IgD-negative memory B cell (primary cell): ENCODE data around the gene EPM2AIP1. TPM values are rescaled to one million over a fixed set of nuclear protein-coding genes. Genes with fewer than 3 reads are reported as not detected.
A peak's percentile ranks its signal among the peaks of the same experiment; 100 is the strongest.

Experiments
- H3K27ac Mint-ChIP-seq, 3 donors: one replicate each; pipeline ENCODE4 v1.8.0; 2020 to 2022; ENCODE audit warnings: mild to moderate bottlenecking in 3 of 3, mixed read lengths in 3 of 3, moderate library complexity in 1 of 3
- H3K27me3 Mint-ChIP-seq: one replicate; pipeline ENCODE4 v1.8.0; 2021; ENCODE audit warnings: mixed read lengths
- H3K36me3 Mint-ChIP-seq: one replicate; pipeline ENCODE4 v1.8.0; 2020; ENCODE audit warnings: mild to moderate bottlenecking, mixed read lengths
- H3K4me1 Mint-ChIP-seq, 3 donors: one replicate each; pipeline ENCODE4 v1.8.0; 2020 to 2022; ENCODE audit warnings: mixed read lengths in 3 of 3, mild to moderate bottlenecking in 1 of 3
- H3K4me3 Mint-ChIP-seq, 4 donors: one replicate each; pipeline ENCODE4 v1.8.0; 2020 to 2022; ENCODE audit warnings: mild to moderate bottlenecking in 4 of 4, mixed read lengths in 4 of 4, moderate library complexity in 3 of 4
- H3K9me3 Mint-ChIP-seq, 3 donors: one replicate each; pipeline ENCODE4 v1.8.0; 2020 to 2021; ENCODE audit warnings: mixed read lengths in 3 of 3, mild to moderate bottlenecking in 1 of 3
- polyA plus RNA-seq: library from polyadenylated mRNA; unstranded; fragments of 300-500 nt; fragmentation: Illumina TruSeq; gene quantifications from one replicate; pipeline ENCODE4 v1.2.3, GENCODE V29; 2021

The EPM2AIP1 gene
- polyA plus RNA-seq, 1 donor from 2014 or later = 4.1 TPM

DNA sequence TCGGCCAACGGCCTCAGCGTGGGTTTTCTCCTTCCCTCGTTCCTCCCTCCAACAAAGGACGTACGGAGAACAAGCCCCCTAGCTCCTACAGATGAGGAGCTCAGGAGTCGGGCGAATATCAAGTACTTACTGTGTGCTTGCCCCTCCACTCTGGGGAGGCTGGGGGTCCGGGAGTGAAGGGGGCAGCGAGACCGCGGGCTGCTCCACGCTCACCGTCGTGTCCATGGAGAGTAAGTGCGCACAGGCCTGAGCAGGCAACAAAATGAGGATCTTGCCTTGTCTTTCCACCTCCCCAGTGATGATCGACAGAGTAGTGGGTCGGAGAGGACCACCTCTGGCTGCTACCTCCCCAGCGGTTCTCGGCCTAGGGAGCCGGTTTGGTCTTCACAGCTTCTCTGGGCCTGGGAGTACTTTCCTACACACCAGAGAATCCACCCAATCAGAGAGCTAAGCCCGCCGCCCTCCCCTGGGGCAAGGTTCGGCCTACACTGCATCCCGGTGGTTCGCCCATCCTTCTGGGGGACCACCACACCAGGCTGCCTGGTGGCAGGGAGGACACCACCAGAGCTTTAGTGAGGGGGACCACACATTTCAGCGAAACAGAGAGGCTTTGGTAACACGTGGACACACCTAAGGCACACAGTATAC is 47.5 kb downstream of the EPM2AIP1 start:
- H3K27ac Mint-ChIP-seq = peak overlapping the region; percentile 33 to 90 (median 44)
- peak overlapping the region; percentile 86 to 96 (median 95) for H3K4me3 Mint-ChIP-seq
- H3K27me3 Mint-ChIP-seq = no peaks in the 10 kb centered on the region
- H3K9me3 Mint-ChIP-seq = peaks cover 2 to 5% (median 3%) of the 10 kb centered on the region in 3 donors
- peaks cover 12 to 31% (median 12%) of the 10 kb centered on the region in 3 donors for H3K4me1 Mint-ChIP-seq
- peaks cover 5% of the 10 kb centered on the region for H3K36me3 Mint-ChIP-seq

DNA sequence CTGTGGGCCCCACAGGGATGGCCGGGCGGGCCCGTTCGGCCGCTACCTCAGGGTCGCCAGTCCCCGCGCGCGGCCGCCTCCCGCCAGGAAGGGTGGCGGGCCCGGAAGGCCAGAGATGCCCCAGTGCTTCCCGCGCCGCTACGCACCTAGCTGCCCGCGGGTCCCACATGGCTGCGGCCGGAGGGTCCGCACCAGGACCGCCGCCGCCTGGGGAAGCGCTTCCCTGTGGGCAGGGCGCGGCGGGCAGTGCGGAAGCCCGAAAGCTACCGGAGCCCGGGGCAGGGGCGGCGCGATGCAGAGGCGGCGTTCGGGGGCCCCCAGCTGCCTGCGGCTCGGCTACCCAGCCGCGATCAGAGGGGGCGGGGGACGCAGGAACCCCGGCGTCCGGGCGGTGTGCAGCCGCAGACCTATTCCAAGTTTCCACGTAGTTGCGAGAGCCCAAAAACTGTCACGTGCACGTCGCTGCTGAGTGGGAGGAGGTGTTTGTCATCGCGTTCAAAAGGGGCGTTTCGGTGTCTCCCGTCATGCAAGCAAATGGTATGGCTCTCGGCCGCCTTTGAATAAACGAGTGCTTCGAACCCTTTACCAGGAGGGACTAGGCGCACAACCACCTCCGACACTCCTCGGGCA is 48.2 kb downstream of the EPM2AIP1 start, which contains the start of gene TRANK1:
Gene TRANK1, minus strand, starts transcription at position 414 of the 630 bp plus-strand sequence. Its CDS starts 245 bp downstream, at position 169.
- Mint-ChIP-seq H3K27me3 (no peaks in the 10 kb centered on the region), H3K9me3 (peaks cover 2 to 5% (median 3%) of the 10 kb centered on the region in 3 donors), H3K4me1 (peaks cover 12 to 34% (median 12%) of the 10 kb centered on the region in 3 donors), H3K36me3 (peaks cover 5% of the 10 kb centered on the region), H3K27ac (peak within 1 kb of the TSS; percentile 44 to 90 (median 86)), H3K4me3 (peak within 1 kb of the TSS; percentile 86 to 96 (median 95))

DNA sequence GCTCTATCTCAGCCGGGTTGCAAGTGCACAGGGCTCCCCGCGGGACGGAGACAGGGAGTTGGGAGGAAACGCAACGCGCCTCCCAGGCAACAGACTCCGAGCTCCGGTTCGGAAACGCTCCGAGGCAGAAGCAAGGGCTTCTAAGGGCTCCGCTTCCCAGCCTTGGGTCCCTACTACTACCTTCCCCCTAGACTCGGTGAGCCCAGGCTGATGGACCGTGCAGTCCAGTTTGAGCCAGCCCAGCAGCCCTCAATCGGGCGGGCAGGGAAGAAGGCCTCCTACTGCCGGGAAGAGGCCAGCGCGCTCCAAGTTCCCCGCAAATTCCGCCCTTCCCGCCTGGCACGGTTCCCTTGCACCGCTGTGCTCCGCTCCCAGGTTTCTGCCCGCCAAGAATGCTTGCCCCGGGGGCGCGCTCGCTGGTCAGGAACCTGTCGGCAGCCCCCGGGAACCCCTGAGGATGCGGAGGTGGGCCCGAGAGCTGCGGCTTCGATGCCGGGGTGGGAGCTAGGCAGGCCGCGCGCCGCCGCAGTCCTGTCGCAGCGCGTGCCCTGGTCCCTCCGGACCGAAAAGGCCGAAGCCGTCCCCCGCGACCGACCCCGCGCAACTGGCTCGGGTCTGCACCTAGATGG is 48.8 kb downstream of the EPM2AIP1 start:
- Mint-ChIP-seq H3K27me3 (no peaks in the 10 kb centered on the region), H3K9me3 (peaks cover 2 to 5% (median 3%) of the 10 kb centered on the region in 3 donors), H3K4me3 (peak overlapping the region; percentile 83 to 92 (median 89)), H3K36me3 (peaks cover 5% of the 10 kb centered on the region), H3K27ac (peak overlapping the region in 2 of 3 donors; percentile 6 to 53), H3K4me1 (peaks cover 14 to 28% (median 14%) of the 10 kb centered on the region in 3 donors)

DNA sequence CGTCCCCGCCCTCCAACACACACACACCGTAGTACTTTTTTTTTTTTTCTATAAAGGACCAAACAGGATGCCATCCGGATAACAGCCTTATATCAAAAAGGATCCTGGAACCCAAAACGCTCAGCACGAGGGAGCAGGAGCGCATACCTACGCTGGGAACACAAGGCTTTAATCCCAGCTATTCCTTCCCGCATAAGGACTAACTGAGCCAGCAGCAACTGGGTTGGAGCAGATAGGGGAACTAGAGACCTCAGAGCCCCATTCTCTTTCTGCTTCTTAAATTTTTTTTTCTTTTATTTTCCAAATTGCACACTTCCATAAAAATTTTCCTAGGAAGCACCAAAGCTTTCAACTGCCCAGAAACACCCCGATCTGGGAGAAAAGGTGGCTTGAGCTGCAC is 49.3 kb downstream of the EPM2AIP1 start:
- H3K36me3 Mint-ChIP-seq = peaks cover 5% of the 10 kb centered on the region
- no peaks in the 10 kb centered on the region for H3K27me3 Mint-ChIP-seq
- peaks cover 14 to 26% (median 14%) of the 10 kb centered on the region in 3 donors for H3K4me1 Mint-ChIP-seq
- H3K9me3 Mint-ChIP-seq = peaks cover 2 to 5% (median 3%) of the 10 kb centered on the region in 3 donors
- H3K4me3 Mint-ChIP-seq = peak overlapping the region; percentile 83 to 92 (median 89)
- H3K27ac Mint-ChIP-seq = peak overlapping the region in 2 of 3 donors; percentile 6 to 53

DNA sequence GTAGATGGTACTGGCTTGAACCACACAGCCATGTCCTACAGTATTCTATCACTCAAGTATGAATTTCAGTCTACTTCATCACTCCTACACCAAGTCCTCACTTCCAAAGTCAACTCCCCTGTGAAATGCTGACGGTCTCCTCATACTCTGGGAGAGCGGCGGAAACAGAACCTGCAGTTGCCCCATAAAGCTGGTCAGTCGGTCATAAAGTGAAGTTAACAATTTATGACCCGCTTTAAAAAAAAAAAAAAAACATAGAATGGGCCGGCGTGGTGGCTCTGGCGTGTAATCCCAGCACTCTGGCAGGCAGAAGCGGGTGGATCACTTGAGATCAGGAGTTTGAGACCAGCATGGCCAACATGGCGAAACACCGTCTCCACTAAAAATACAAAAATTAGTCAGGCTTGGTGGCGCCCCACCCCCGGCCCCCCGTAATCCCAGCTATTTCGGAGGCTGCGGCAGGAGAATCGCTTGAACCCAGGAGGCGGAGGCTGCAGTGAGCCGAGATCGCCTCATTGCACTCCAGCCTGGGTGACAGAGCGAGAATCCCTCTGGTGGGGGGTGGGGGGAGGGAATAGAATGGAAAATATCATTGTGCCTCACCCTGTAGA is 50.2 kb downstream of the EPM2AIP1 start:
- no peak overlapping the region for H3K27ac Mint-ChIP-seq
- peak overlapping the region in 2 of 4 donors; percentile 63 to 67 for H3K4me3 Mint-ChIP-seq
- H3K36me3 Mint-ChIP-seq = peaks cover 1% of the 10 kb centered on the region
- no peaks in the 10 kb centered on the region for H3K27me3 Mint-ChIP-seq
- H3K9me3 Mint-ChIP-seq = peaks cover 1 to 5% (median 2%) of the 10 kb centered on the region in 3 donors
- H3K4me1 Mint-ChIP-seq = peaks cover 14 to 26% (median 14%) of the 10 kb centered on the region in 3 donors

DNA sequence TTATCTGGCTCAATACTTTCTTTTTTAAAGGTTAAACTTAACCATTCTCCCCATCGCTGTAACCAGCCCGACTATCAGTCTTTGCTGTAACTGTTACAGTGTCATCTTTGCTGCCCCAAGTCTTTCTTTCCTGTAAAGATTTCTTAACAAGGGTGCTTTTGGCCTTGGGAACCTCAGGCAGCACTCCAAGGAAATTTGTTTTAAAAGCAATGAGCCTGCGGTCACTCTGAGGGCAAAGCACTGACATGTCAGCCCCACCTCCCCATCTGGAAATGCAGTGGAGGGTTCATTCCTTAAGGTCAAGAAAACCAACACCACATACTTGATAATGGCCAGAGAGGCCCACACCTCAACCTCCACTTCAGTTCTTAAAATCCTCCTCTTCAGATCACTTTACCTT is 51.3 kb downstream of the EPM2AIP1 start:
- Mint-ChIP-seq H3K27me3 (no peaks in the 10 kb centered on the region), H3K9me3 (no peaks in the 10 kb centered on the region), H3K4me3 (peak overlapping the region in 1 of 4 donors; percentile 67), H3K4me1 (peaks cover 9 to 26% (median 14%) of the 10 kb centered on the region in 3 donors), H3K27ac (no peak overlapping the region), H3K36me3 (peaks cover 3% of the 10 kb centered on the region)

DNA sequence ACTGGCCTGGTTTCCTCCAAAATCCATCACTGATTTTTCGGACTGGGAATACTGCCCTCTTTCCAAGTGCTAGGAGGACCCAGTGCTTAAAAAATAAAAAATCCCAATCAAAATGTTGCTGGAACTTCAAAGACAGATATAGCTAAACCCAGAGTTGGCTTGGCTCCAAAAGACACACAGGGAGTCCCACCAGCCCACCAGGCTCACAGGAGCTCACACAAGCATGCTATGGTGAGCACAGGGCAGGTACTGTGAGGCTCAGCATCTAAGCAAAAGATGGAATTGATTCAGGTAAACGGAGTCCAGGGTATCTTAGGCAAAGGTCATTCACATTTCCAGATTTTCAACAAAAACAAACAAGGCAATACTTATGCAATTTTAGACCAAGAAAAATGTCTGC is 51.8 kb downstream of the EPM2AIP1 start:
- peak overlapping the region in 1 of 4 donors; percentile 84 for H3K4me3 Mint-ChIP-seq
- no peaks in the 10 kb centered on the region for H3K9me3 Mint-ChIP-seq
- H3K27ac Mint-ChIP-seq = no peak overlapping the region
- H3K27me3 Mint-ChIP-seq = no peaks in the 10 kb centered on the region
- peaks cover 9 to 26% (median 14%) of the 10 kb centered on the region in 3 donors for H3K4me1 Mint-ChIP-seq
- peaks cover 3% of the 10 kb centered on the region for H3K36me3 Mint-ChIP-seq

DNA sequence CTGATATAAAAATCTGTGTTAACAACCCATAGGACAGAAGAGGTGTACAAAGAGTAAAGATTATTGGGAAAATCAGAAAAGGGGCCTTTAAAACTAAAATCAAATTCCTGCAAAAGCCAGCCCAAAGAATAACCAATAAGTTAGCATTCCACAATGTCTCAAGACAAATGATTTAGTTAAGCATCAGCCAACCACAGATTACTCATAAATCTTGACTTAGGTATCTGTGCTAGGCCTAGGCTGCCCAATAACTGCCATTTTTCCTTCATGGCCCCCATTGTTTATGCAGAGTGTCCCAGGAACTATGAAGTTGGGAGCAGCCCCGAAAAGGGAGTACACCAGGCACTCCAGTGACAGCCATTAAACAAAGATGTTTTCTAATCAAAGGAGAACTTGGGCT is 55.4 kb downstream of the EPM2AIP1 start:
- peaks cover 3% of the 10 kb centered on the region for H3K36me3 Mint-ChIP-seq
- no peak overlapping the region for H3K4me3 Mint-ChIP-seq
- peaks cover 2 to 15% (median 5%) of the 10 kb centered on the region in 3 donors for H3K4me1 Mint-ChIP-seq
- H3K9me3 Mint-ChIP-seq = no peaks in the 10 kb centered on the region
- H3K27me3 Mint-ChIP-seq = no peaks in the 10 kb centered on the region
- no peak overlapping the region for H3K27ac Mint-ChIP-seq

Other genes starting within 250 kb of the EPM2AIP1 start
- gene DCLK3, start 228.6 kb downstream of the EPM2AIP1 start, polyA plus RNA-seq = not detected
- 27.7 TPM for gene TRANK1, start 48.1 kb downstream of the EPM2AIP1 start, polyA plus RNA-seq
- gene MLH1, start 387 bp upstream of the EPM2AIP1 start, polyA plus RNA-seq = 19.7 TPM
- gene LRRFIP2, start 181.5 kb upstream of the EPM2AIP1 start, polyA plus RNA-seq = 22.0 TPM